SU-DHL-6 (cell line): ENCODE results near the gene ATAD3C.

Source experiments
- EZH2phosphoT487 ChIP-seq: fragments of 200-600 bp; sonication (generic), shearing (Covaris generic); conservative IDR thresholded peaks from 2 replicates; pipeline ENCODE4 v1.6.1; 2018; ENCODE audit warnings: mild to moderate bottlenecking, antibody characterized with exemption, low read length, moderate library complexity, mixed read lengths
- TF ChIP-seq, protein P1 (sequence below): fragments of 200-600 bp; sonication (generic); IDR thresholded peaks from one replicate; pipeline ENCODE4 v1.5.1; 2017; ENCODE audit warnings: antibody characterized with exemption, mild to moderate bottlenecking, low read length, moderate library complexity; ENCODE audit not compliant: insufficient read depth, poor library complexity, severe bottlenecking

DNA sequence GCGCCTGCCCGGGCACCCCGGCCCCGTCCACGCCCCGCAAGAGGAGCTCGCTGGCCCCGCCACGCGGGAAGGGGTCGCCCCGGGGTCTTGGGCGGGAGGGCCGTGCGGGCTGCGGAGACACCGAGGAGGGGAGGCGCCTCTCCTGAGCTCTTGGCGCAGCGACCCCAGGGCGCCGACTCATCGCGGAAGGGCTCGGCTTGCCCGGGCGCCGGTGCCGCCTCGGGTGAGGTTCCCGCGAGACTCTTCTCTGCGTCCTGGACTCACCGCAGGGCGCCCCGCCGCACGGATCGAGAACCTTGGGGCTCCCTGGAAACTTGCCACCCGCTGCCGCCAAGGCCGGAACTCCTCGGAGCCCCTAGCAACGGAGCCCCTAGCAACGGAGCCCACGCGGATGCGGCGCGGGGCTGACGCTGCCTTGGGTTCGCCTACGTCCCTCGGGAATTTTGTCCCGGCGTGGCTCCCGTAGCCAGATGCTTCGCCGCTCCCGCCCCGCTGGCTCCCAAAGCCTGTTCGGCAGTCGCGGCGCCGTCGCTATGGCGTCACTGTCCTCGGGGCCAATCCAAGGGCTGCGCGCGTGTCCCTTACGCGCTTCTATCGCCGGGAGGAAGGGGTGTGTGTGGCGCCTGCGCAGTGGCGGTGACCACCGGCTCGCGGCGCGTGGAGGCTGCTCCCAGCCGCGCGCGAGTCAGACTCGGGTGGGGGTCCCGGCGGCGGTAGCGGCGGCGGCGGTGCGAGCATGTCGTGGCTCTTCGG lies 62.2 kb downstream of the ATAD3C start, which contains the start of gene ATAD3A:
- TF ChIP-seq, protein P1, sequence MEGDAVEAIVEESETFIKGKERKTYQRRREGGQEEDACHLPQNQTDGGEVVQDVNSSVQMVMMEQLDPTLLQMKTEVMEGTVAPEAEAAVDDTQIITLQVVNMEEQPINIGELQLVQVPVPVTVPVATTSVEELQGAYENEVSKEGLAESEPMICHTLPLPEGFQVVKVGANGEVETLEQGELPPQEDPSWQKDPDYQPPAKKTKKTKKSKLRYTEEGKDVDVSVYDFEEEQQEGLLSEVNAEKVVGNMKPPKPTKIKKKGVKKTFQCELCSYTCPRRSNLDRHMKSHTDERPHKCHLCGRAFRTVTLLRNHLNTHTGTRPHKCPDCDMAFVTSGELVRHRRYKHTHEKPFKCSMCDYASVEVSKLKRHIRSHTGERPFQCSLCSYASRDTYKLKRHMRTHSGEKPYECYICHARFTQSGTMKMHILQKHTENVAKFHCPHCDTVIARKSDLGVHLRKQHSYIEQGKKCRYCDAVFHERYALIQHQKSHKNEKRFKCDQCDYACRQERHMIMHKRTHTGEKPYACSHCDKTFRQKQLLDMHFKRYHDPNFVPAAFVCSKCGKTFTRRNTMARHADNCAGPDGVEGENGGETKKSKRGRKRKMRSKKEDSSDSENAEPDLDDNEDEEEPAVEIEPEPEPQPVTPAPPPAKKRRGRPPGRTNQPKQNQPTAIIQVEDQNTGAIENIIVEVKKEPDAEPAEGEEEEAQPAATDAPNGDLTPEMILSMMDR: no peak
- no peak for TF ChIP-seq EZH2phosphoT487
